NCI-H82 (cell line): Measurements from ENCODE around the gene PCBD2.
A peak's percentile ranks its signal among the peaks of the same experiment; 100 is the strongest.
"Not testable (repeated sequence)": the region's sequence is repeated elsewhere in the genome, so short reads cannot be mapped to it uniquely, and the experiment has no call there.

Experiments
- DNase-seq: peaks from one replicate; lab custom pipeline; 2025; lab: John Stamatoyannopoulos, UW

Gene PCBD2

DNA sequence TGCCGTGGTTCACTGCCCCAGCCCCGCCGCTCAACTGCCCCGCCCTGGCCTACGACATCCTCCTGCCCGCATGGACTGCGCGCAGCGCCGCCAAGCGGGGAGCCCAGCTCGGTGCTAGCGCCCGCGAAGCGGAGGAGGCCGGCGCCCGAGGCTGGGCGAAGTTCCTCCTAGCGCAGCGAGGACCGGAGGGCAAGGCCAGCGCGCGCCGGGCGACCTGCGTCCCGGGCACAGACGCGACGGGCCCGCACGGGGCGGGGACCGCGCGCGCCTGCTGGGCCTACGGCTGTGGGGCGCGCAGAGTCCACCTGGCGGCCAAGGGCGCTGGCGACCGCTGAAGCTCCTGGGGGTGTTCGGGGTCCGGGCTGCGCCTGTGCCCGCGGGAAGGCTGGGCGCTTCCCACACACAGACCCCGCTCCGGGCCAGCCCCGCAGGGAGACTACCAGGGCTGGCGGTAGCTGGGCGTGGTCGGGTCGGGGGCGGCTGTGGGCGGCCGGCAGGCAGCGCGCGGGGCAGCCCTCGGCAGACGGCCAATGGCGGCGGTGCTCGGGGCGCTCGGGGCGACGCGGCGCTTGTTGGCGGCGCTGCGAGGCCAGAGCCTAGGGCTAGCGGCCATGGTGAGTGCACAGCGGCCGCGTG lies at the start of gene PCBD2:
Gene PCBD2, plus strand, starts transcription at position 522 of the 636 bp plus-strand sequence. Its CDS starts 9 bp downstream, at position 531.
- DNase-seq: peak; percentile 93

DNA sequence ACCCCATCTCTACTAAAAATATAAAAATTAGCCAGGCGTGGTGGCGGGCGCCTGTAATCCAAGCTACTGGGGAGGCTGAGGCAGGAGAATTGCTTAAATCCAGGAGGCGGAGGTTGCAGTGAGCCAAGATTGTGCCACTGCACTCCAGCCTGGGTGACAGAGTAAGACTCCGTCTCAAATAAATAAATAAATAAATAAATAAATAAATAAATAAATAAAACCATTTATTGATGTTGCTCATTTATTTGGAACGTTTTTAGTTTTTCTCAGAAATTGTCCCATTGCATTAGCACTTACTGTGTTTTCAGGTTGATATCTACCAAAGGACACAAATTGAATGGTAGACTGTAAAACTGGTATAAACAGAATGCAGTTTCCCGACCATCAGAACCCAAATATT lies 48.5 kb upstream of the PCBD2 start:
- DNase-seq: not testable (repeated sequence)

DNA sequence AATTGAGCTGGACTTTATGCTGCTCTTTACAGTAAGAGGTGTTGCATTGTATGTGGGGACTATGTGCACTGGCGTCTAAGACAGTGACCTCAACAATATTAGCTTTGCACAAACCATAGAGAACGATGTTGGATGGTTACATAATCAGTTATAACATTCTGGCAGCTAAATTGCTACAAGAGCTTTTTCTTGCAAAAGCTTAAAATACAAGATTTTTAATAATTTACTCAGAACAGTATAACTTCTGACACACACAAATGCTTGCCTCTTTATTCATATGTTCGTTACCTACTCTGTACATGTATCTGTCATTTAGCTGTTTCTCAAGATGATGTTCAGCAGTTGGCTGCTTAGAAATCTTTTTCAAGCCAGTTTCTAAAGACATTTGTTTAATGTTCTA lies 47.5 kb upstream of the PCBD2 start:
- no peak for DNase-seq

DNA sequence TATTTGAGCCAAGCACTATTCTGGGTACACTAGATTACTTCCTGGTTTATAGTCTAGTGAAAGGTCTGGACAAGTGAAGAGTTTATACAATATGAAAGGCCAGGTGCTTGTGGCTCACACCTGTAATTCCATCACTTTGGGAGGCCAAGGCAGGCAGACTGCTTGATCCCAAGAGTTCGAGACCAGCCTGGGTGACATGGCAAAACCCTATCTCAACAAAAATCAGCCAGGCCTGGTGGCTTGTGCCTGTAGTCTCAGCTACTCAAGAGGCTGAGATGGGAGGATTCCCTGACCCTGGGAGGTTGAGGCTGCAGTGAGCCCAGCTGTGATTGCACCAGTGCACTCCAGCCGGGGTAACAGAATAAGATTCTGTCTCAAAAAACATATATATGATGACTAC lies 40.2 kb upstream of the PCBD2 start:
- DNase-seq: no peak

DNA sequence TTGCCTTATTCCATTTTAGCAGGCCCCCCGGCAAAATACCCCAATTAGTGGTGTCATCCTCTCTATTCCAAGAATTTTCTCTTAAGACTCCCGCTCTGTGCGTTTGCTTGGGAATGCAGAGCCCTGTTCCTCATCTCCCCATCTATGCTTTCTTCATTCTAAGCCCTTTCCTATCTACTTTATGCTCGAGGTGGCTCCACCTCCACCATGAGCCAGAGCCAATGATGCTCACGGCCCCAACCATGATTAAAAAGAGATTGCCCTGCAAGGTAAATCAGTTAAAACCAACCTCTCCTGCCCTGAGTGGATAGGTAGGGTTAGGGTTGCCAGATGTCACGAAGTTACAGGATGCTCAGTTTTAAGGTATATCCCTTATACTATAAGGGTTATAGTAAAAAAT lies 31.4 kb upstream of the PCBD2 start:
- peak; percentile 61 for DNase-seq

DNA sequence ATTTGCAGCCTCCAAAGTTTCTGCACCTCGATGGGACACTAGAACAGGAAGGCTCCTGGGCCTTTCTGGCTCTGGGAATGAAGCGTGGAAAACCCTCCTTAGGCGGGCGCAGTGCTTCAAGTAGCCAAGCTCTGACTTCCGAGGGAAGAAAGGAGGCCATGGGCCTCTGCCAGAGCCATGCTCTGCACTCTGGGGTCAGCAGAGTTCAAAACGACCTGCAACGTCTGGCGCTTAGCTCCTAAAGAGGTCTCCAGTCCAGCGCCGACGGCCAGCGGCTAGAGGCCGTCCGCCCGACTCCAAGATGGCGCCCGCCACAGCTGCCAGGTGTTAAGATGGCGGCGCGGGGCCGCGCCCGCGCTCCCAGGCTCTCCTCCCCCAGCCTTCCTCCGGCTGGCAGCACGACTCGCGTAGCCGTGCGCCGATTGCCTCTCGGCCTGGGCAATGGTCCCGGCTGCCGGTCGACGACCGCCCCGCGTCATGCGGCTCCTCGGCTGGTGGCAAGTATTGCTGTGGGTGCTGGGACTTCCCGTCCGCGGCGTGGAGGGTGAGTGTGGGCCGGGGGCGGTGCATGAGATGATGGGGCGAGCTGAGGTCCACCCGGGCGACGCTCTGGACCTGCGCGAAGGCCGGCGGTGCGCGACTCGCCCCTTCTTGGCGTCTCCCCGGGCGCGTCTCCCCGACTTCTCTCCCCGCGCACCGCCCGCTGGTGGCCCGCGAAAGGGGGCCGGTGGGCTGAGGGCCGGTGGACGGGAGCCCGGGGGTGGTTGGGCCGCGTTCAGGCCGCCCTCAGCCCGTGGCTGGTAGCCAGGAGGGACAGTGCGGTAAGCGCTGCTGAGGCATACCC lies 30.7 kb upstream of the PCBD2 start, which contains the start of gene TXNDC15:
Gene TXNDC15, plus strand, starts transcription at position 385 of the 844 bp plus-strand sequence. Its CDS starts 57 bp downstream, at position 442.
- peak; percentile 89 for DNase-seq

DNA sequence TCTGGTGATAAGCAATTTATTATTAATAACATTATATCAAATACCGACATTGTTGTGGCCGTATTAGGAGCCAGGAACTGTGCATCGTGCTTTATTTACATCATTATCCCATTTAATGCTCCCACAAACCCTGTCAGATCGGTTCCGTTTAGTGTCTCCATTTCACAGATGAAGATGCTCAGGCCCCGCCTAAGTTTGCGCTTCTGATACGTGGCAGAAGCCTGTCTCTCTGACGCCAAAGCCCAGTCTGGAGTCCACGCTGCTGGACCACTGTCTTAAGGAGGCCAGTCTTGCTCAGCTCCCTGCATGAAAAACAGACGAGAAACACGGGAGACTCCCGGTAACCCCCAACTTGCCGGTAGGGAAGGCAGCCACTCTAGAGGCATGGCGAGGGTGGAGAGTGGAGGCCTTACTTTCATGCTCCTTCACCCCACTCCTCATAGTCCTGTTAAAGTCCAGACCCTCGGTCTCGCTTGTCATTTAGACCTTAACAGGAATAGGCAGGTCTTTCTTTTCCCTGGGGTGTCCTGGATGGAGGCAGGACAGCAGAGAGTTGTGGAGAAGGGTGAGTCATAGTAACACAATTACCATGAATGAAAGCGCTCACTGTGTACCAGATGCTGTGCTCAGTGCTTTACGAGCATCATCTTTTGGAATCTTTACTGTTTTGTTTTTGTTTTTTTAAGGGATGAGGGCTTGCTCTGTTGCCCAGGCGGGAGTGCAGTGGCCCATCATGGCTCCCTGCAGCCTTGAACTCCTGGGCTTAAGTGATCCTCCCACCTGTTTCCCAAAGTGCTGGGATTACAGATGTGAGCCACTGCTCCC lies 29.9 kb upstream of the PCBD2 start:
- peak; percentile 60 for DNase-seq

DNA sequence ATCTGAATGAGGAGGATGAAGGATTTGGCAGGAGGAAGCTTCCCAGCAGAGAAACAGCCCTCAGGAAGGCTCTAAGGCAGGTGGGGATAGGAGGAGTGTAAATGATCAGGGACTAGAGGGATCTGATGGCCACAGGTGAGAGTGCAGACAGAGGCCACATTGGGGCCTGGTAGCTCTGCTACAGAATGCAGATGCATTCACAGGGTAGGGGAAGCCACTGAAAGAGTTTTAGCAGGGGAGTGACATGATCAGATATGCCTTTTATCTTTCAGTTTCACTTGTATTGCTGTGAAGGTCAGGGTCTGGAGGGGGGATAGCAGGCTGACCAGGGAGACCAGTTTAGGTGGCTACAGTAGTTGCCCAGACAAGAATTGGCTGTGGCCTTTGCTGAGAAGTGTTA lies 27.8 kb upstream of the PCBD2 start:
- DNase-seq: no peak

DNA sequence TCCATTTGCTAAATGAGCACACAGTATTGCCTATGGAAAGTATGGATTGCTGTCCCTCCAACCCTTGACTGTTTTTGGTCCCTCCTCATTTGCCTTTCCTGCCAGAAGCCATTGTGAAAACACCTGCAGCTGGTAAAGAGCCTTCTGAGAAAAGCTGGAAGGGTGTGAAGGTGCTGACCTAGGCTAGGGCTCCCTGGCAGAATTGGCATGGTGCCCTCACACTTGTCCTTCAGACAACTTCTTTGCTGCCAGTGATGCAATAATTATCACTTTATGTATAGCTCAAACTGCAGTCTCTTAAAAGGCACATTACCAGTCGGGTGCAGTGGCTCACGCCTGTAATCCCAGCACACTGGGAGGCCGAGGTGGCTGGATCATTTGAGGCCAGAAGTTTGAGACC lies 26.5 kb upstream of the PCBD2 start:
- no peak for DNase-seq

DNA sequence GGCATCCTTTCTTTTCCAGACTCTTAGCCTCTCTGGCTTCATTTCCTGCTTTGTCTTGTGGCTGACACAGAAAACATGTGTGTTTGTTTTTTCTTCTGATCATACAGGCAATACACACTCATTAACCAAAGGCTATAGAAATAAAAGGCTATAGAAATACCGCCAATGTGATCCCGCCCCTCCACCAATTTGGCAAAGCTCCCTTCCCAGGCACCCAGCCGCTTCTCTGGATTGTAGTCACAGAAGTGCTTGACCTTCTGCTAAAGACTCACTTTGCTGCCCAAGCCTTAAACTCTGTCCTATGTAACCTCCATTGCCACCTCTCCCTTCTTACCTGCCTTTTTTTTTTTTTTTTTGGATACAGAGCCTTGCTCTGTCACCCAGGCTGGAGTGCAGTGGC lies 25.5 kb upstream of the PCBD2 start:
- no peak for DNase-seq

DNA sequence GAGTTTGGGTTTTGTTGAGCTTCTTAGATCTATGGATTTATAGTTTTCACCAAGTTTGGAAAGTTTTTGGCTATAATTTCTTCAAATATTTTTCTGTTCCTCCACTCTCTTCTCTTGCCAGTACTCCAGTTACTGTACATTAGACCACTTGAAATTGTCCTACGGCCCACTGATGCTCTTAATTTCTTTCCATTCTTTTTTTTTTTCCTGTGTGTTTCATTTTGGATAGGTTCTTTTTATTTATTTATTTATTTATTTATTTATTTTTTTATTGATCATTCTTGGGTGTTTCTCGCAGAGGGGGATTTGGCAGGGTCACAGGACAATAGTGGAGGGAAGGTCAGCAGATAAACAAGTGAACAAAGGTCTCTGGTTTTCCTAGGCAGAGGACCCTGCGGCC lies 24.0 kb upstream of the PCBD2 start:
- DNase-seq: not testable (repeated sequence)

DNA sequence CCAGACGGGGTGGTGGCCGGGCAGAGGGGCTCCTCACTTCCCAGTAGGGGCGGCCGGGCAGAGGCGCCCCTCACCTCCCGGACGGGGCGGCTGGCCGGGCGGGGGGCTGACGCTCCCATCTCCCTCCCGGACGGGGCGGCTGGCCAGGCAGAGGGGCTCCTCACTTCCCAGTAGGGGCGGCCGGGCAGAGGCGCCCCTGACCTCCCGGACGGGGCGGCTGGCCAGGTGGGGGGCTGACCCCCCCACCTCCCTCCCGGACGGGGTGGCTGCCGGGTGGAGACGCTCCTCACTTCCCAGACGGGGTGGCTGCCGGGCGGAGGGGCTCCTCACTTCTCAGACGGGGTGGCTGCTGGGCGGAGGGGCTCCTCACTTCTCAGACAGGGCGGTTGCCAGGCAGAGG lies 23.2 kb upstream of the PCBD2 start:
- DNase-seq: not testable (repeated sequence)

DNA sequence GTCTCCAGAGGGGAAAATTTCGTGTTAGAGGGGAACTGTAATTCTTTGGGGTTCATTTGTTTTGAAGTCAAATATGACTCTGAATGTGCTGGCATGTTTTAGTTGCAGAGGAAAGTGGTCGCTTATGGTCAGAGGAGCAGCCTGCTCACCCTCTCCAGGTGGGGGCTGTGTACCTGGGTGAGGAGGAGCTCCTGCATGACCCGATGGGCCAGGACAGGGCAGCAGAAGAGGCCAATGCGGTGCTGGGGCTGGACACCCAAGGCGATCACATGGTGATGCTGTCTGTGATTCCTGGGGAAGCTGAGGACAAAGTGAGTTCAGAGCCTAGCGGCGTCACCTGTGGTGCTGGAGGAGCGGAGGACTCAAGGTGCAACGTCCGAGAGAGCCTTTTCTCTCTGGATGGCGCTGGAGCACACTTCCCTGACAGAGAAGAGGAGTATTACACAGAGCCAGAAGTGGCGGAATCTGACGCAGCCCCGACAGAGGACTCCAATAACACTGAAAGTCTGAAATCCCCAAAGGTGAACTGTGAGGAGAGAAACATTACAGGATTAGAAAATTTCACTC lies 17.3 kb upstream of the PCBD2 start:
- DNase-seq: no peak

DNA sequence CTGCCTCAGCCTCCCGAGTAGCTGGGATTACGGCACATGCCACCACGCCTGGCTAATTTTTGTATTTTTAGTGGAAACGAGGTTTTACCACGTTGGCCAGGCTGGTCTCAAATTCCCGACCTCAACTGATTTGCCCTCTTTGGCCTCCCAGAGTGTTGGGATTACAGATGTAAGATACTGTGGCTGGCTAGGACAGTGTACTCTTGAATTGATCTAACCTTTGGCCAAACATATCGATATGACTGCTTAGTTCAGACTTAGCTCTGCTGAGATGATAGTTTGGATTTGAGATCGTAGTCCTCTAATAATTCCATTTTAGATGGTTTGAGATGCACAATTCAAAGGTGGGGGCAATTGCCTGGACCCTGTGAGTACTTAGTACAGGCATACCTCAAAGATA lies 15.6 kb upstream of the PCBD2 start:
- no peak for DNase-seq

DNA sequence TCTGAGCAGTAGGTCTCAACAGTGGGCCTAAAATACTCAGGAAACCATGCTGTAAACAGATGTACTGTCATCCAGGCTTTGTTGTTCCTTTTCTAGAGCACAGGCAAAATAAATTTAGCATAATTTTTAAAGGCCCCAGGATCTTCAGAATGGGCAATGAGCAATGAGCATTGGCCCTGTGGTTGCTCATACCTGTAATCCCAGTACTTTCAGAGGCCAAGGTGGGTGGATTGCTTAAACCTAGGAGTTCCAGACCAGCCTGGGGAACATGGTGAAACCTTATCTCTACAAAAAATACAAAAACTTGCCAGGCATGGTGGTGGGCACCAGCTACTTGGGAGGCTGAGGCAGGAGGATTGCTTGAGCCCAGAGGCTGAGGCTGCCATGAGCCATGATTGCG lies 13.5 kb upstream of the PCBD2 start:
- DNase-seq: no peak

DNA sequence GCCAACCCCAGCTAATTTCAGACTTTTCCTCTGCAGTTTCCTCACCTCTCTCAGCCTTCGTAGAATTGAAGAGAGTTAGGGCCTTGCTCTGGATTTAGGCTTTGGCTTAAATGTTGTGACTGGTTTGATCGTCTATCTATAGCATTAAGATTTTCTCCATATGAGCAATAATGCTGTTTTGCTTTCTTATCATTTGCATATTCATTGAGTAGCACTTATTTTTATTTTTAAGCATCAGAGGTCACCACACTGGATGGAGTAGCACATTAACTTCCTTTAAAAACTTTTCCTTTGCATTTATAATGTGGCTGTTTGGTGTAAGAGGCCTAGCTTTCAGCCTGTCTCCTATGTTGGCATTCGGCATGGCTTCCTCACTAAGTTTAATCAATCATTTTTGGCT lies 12.6 kb upstream of the PCBD2 start:
- no peak for DNase-seq

DNA sequence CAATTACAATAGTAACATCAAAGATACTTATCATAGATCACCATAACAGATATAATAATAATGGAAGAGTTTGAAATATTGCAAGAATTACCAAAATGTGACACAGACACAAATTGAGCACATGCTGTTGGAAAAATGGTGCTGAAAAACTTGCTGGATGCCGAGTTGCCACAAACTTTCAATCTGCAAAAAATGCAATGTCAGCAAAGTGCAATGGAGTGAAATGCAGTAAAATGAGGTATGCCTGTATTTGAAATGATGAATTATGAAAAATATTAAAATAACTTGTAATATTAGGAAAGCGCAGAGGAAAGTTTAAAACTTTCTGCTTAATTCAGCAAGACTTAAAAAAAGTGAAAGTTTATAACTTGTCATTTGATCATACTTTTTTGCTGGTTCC lies 12.0 kb upstream of the PCBD2 start:
- DNase-seq: no peak

DNA sequence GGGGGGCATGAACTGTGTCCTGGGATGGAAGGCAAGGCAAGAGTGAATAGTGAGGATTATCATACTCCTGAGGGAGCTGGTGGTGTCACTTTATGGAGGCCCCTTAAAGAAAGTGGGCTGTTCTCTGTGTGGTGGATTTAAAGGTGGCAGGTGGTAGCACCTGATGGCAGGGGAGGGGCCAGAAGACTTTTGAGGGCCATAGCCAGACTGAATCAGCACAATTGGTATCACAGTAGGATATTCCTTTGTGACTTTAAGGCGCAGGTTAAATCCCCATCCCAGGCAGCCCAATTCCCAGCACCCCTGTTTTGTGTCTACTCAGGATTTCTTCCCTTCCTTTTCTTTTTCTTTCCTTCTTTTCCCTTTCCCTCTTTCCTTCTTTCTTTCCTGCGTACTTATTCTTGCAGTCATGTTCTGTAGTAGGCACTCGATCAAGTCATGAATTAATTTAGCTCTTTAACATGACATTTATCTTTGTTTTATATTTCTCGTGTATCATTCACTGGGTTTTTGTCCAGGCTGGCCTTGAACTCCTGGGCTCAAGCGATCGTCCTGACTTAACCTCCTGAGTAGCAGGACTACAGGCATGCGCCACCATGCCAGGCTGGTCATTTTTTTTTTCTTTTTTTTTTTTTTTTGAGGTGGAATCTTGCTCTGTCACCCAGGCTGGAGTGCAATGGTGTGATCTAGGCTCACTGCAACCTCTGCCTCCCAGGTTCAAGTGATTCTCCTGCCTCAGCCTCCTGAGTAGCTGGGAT lies 11.0 kb upstream of the PCBD2 start:
- no peak for DNase-seq

DNA sequence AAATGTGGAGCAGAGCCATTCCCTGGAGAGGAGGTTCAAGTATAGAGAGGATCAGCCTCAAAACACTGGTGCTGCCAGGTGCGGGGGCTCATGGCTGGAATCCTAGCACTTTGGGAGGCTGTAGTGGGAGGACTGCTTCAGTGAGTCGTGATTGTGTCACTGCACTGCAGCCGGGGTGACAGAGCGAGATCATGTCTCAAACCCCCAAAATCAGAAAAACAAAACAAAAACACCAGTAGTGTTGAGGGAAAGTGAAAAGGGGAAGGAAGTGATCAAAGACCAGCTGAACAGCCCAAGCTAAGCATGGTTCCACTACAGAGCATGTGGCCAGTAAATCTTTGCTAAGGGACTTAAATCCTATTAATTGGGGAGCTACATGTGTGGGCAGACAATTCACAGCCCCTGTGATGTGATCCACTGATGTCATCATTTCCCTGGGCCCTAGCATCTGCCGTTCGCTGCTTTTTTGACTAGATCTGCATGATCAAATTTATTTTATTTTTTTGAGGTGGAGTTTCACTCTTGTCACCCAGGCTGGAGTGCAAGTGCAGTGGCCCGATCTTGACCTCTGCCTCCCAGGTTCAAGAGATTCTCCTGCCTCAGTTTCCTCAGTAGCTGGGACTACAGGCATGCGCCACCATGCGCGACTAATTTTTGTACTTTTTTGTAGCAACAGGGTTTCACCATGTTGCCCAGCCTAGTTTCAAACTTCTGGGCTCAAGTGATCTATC lies 2.7 kb upstream of the PCBD2 start:
- DNase-seq: peak; percentile 84

DNA sequence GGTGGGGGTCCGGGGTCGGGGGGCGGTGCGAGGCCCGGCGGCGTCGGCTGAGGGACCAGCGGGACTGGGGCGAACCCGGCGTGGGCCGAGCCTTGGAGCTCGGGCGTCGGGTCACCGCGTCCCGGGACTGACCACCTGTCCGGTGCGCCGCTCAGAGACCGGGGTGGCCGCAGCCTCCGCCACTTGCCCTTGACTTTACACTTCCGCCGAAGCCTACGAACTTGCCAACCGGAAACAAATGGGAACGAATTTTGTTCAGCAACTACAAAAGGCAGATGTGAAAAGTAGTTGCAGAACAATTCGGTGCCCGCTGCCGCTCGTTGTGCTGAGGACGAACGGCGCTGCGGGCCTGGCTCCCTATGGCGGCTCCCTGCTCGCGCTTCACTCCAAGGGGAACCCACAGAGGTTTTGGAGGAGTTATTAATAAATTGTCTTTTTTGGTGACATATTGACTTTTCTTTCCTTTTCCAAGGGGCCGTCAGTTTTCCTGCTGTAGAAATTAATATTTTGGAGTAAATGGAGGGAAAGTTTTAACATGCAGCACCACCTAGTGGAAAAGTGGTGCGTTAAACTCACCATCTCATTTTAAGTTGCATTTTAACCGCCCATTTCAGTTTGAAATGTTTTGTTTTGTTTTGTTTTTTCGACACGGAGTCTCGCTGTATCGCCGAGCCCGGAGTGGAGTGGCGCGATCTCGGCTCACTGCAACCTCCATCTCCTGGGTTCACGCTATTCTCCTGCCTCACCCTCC lies 490 bp downstream of the PCBD2 start:
- DNase-seq: peak; percentile 79
